Measurements from ENCODE around the gene SCD5.
A peak's percentile ranks its signal among the peaks of the same experiment; 100 is the strongest.
"Not testable (repeated sequence)": the region's sequence is repeated elsewhere in the genome, so short reads cannot be mapped to it uniquely, and the experiment has no call there.

Gene SCD5

DNA sequence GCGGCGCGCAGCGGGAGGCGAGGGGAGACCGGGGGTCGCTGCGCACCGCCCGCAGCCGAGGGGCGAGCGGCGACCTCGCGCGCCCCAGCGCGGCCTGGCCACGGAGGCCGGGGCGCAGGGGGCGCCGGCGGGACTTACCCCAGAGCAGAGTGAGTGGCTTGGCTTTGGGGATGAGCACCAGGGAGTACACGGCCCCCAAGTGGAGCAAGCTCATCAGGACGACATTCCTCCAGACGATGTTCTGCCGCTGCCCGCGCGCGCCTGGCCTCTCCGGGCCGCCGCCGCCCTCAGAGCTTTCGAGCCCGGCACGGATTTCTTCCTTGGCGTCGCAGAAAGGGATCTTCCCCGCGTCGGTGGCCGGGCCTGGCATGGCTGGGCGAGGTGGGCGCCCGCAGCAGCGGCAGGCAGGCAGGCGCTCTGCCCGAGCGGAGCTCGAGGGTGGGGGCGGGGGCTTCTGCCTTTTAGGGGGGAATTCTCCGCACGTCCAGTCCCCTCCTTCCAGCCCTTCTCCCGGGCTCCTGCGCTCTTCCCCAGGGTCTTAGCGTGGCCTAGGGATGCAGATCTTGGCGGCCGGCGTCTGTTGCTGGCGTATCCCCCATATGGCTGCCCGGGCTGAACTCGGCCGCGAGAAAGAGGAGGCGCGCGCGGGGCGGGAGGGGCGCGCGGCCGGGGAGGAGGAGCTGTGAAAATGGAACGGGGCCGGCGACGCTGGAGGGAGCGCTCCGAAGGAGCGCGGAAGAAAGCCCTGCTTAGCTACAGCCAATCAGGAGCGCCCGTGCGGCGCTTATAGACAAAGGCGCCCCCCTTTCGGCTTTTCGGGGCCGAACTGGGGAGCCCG is at the start of gene SCD5:
Gene SCD5 (minus strand): TSS at position 629 of the 838 bp plus-strand sequence. CDS start 259 bp downstream, at position 370.
- peak; percentile 65 for DNase-seq

DNA sequence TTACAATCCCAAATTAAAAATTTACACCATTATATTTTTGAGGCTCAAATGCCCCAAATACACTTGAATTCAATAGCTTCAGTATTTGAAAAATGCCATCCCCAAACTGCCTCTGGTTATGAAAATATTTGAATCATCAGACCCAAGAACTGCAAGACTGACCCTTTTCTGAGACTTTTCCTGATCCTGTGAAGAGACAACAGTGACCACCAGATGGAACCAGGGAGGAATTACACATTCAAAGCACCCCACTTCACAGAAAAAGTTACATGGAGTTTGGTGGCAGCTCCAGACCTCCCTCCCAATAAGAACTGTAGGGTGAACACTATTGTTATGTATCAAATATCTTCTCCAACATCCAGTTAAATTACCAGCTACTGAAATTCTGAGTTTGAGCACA is 44.0 kb upstream of the SCD5 start:
- DNase-seq: no peak

DNA sequence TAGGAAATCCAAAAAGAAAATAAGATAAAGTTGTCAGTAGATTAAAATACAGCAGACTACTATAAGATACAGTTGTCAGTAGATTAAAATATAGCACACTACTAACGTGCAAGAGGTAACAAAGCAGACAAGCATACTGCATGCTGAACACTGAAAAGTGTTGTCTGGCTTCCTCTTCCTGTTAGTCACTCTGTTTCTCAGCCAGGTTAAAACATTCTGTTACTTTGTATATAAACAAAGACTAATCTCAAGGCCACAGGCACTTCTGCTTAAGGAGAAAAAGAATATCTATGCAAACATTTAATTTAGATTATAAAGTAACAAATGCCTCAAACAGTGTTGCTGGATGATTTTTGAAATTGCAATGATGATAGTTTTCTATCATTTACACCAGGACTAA is 41.0 kb upstream of the SCD5 start:
- DNase-seq: no peak

DNA sequence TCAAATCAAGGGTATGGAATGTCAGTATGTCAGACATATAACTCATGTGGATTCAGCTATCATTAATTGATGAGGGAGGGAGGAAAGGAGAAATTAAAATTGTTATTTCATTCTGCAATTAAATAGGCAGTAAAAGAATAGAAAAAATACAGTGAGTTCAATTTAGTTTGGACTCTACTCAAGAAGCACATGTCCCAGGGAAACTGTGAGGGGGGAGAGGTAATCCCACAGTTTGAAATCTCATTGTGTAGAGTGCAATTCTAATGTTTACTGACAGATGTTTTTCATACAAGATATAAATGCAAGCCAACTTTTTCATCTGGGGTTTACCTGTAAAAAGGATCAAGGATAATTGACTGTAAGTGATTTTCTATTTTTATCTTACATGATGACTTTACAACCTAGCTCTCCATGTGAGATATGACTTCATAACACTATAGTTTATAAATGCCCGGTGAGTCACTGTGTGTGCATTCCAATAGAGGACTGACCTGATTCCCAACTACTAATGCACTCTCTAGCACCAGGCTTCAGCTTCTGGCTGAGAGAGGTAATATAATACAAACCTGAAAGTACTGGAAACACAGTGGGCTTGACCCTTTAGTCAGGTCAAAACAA is 35.2 kb upstream of the SCD5 start:
- no peak for DNase-seq

DNA sequence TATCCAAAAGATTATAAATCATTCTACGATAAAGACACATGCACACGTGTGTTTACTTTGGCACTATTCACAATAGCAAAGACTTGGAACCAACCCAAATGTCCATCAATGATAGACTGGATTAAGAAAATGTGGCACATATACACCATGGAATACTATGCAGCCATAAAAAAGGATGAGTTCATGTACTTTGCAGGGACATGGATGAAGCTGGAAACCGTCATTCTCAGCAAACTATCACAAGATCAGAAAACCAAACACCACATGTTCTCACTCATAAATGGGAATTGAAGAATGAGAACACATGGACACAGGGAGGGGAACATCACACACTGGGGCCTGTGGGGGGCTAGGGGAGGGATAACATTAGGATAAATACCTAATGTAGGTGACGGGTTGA is 34.5 kb upstream of the SCD5 start:
- DNase-seq: not testable (repeated sequence)

DNA sequence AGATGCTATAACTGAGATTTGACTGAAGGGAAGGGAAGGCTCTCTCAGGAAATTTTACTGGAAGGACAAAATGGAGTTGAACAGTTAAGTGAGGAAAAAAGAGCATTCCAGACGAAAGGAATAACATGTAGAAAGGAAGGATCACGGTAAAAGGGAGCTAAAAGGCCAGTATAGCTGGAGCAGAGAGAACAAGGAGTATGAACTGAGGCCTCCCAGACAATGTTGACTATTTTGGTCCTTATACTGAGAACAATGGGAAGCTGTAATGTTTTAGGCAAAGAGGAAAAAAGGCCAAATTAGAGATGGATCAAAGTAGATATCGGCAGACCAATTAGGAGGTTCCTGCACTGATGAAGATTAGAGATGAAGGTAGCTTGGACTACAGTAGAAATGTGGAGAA is 26.8 kb upstream of the SCD5 start:
- DNase-seq: no peak

DNA sequence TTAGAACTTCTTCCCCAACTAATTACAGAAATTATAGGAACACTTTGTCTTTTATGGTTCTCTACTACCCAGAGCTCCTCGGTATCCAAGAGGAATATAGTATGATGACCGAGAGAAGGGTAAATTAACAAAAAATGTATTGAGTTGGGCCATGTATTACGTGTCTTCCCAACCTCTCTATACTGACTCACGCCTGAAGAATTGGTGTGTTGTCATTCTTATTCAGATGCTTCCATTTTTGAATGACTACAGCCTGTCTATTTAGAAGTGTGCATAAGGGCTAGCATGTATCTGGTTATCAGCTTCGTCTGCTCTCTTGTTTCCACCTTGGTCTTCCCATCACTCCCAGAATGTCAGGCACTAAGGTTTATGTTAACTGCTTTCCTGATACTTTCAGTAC is 24.5 kb upstream of the SCD5 start:
- no peak for DNase-seq

DNA sequence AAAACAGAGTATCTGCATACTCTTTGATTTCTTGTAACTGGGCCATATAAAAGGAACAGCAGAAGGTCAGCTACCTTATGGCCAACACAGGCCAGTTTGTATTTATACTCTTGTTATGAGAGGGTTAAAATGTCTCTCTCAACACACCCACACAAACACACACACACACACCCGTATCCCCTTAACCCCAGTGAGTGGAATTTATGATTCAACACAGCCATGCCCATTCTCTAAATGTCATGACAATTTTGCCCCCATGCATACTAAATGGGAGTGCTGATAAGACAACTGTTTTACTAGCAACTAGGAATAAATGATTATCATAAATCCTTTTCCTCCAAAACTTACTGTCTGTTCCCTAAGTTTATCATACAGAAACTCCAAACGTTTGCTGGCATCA is 22.1 kb upstream of the SCD5 start:
- no peak for DNase-seq

DNA sequence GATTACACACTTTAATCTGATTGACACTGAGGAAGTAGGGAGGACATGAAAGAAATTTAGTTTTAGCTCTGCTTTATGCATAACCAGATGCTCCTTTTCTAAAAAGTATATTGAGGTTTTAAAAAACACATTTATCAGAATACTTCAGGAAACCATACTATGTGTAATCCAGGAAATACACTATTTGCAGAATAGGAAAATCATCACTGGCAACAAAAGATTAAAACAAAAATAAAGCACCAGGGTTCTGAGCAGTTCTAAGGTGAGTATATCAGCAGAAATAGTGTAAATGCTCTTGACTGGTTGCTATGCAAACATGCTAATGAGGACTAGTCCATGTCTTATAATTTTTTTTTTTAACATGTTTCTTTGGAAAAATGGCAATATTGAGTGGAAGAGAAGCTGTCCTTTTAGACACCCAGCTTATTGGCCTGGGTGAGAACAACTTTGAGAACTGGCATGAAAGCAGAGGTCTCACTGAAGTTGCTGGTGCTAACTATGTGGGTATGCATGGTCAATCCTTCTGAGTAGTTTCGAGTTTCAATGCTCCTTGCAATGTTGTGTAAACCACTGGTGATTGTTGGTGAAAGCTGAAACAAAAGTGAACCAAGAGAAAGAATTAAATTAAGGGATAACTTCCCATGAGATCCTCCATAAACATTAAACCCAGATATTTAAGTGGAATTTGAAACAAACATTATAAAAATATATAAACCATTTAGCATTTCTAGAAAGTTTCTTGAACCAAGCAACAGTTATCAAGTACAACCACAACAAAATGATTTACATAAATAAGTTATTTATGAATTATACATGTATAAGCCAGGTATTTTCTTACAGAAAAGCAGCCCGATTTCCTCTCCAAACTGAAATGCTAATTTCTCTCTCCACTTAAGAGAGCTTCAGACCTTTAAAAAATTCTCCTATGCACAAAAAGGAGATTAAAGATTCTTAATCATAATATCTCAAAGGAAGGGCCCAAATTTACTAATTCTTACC is 20.4 kb upstream of the SCD5 start:
- DNase-seq: no peak

DNA sequence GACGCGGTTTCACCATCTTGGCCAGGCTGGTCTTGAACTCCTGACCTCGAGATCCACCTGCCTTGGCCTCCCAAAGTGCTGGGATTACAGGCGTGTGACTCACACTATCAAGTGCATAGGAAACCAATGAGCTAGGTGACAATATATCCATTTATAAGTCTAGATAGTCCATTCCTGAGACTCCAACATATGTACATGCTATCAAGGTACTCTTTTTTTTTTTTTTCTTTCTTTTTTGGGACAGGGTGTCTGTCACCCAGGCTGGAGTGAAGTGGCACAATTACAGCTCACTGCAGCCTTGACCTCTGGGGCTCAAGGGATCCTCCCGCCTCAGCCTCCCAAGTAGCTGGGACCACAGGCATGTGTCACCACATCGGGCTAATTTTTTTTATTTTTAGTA is 18.3 kb upstream of the SCD5 start:
- DNase-seq: not testable (repeated sequence)

DNA sequence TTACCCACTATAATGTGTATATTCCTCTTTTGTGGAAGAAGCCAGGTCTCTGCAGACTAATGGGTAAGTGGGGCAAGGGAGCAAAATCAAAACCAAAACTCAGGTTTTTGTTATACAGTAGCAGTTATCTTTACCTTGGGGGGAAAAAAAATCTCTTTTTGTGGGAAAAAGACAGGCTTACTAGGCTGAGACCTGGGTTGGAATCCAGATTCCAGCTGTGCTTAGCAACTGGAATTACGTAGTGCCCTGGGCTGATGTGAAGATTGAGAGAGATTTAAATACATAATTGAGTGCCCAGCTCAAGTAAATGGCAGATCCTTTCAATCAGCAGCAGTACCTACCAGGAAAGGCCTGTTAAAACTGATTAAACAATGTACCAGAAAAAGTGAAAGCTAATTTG is 15.4 kb upstream of the SCD5 start:
- DNase-seq: no peak

DNA sequence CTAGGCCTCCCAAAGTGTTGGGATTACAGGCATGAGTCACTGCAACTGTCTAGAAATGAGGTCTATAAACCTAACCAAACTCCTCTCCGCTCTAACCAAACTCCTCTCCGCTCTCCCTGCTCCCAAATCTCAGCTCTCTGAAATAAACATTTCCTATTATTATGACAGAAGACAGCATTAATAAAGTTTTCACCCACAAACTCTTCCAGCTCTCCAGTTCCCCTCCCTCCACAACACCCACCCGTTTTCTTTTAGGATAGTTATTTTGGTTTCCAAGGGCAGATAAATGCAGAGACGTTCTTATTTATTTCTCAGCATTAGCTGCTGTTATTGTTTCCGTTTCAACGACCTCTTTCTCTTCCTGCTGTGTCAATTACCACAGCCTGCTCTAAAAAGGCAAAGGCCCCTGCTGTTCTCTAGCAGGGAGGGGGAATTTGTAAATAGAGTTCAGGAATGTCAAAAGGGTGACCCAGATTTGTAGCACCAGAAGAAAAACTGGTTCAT is 13.3 kb upstream of the SCD5 start:
- no peak for DNase-seq

DNA sequence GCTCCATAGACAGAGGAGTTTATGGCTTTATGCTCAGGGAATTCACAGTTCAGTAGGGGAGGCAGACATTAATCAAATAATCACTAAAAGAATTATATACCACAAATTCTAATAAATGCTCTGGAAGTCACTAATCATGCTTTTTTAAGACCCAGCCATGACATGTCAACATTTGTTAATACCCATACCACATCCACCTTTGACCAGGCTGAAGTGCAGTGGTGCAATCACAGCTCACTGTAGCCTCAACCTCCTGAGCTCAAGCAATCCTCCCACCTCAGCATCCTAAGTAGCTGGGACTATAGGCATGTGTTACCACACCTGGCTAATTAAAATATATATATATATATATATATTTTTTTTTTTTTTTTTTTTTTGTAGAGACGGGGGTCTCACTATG is 12.8 kb upstream of the SCD5 start:
- DNase-seq: no peak

DNA sequence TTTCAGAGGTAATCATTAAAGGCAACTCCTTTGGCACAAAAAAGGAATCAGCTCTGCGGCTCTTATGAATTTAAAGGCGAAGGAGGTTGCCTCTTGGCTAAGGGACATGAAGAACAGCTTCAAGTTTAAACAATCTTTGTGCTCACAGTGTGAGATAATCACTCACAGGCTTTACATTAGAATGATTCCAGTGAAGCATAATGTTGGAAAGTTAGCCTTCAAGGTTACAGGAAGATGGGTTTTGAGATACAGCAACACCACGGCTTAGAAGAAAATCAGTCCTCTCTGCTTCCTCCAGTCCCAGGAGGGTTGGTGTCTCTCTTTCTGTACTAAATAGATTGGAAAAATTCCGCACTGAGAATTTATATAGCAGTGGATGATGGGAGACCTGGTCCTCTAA is 11.6 kb upstream of the SCD5 start:
- no peak for DNase-seq

DNA sequence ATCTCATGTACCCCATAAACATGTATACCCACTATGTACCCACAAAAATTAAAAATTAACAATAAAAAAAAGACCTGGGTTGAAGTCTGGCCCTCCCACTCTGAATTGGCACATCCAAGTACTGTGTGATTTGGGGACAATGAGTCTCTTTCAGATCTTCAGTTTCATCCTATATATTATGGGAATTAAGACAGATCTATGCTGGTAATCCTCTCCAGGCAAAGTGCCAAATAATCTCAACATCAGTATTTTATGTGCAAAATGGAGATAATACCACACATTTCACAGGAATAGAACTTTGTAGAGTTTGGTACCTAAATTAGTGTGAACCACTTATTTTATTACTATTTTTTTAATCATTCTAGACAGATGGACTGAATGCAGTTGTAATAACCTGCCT is 11.0 kb upstream of the SCD5 start:
- no peak for DNase-seq

DNA sequence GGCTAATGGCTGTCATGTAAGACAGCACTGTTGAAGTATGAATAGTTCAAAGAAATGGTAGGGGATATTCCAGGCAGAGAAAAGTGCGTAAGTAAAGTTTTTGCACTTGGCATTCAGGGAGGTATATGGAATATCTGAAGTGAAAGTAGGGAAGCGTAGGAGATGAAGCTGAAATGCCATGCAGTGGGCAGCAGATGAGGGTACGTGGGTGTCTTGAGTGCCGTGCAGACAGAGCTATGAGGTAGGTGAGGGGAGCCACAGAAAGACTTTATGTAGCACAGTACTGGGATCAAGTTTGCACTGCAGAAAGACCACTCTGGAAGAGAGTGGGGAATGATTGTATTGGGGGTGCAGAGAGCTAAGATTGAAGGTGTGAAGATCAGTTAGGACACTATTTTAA is 5.2 kb upstream of the SCD5 start:
- no peak for DNase-seq

DNA sequence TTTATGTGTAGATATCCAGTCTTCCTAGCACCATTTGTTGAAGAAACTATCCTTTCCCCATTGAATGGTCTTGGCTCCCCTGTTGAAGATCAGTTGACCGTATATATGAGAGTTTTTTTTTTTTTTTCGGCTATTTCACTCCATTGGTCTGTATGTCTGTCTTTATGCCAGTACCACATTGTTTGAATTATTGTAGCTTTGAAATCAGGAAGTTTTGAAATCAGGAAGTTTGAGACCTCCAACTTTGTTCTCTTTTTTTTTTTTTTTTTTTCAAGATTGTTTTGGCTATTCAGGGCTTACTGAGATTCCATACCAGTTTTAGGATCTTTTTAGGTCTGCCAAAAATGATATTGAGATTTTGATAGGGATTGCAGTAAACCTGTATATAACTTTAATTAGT is 4.3 kb upstream of the SCD5 start:
- no peak for DNase-seq

DNA sequence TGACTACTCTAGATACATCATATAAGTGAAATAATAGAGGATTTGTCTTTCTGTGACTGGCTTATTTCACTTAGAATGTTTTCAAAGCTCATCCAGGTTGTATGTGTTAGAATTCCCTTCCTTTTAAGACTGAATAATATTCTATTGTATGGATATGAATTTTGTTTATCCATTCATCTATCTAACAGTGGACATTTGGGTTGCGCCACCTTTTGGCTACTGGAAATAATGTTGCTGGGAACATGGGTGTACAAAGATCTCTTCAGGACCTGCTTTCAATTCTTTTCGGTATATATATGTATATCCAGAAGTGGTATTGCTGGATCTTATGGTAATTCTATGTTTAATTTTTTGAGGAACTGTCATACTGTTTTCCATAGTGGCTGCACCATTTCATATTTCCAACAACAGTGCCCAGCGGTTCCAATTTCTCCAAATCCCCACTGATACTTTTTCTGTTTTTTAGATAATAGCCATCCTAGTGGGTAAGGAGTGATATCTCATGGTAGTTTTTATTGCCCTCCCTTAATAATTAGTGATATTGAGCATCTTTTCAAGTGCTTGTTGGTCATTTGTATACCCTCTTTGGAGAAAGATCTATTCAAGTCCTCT is 3.4 kb upstream of the SCD5 start:
- DNase-seq: no peak

DNA sequence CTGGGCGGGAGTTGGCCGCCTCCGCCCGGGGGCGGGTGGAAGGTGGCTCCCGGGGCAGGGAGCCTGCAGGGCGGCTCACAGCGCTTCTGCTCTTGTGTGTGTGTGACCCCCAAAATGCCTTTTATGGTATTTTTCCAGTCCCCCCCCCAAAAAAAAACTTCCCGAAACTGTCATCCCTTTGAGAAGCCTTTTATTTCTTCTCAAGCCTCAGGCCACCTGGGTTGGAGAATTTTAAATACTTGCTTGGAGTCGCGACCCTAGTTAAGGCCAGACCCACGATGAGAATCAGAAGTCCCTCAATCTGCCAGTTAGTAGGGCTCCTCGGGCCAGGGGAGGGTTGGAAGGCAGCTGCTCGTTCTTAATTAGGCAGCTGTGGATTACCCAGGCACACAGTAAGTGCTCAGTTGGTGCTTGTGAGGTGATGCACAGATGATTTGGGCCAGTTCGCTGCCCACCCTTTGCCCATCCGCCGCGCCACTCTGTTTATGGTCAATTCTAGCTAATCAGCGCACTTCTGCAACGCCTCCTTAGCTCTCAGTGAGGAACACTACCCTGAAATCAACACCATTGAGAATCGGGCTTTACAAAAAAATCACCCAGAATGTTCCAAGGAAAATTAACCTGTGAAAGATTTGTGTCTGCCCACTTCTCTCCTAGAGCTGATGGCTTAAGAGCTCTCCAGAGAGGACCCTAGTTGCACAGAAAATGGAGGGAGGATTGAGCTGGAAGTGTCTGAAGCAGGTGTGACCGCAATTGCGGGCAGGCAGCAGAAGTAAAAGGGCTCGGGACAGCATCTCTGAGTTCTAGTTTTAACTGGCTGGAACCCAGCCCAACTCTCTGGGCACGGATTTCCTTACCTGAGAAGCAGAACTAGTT is 648 bp upstream of the SCD5 start:
- DNase-seq: no peak

DNA sequence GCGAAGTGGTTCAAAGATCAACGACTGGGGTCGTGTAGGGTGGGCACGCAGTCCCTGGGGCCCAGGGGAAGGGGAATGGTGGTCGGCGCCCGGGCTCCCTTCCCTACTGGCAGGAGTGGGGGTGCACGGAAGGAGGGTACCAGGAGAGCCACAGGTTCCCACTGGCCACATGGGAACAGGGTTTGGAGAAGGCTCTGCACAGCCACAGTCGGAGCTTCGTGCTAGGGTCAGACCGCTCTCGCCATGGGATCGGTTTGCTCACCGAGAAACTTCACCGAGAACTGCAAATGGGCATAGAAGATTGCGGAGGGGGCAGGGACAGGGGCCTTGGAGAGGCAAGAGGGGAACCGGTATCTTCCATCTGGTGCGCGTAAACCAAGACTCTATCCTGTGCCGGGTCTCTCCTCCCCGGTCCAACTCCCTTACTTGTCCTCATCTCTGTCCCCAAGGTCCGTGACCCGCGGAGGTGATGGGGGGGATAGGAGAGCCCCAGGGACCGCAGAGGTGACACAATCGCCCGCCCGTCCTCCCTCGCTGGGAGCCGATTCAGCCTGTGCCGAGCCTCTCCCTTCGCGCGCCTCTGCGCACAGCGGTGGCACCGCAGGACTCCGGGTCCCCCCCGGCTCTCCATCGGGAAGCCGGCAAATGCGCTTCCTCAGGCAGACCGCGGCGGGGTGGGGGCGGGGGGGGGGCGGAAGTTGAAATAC is 1.0 kb downstream of the SCD5 start:
- no peak for DNase-seq

DNA sequence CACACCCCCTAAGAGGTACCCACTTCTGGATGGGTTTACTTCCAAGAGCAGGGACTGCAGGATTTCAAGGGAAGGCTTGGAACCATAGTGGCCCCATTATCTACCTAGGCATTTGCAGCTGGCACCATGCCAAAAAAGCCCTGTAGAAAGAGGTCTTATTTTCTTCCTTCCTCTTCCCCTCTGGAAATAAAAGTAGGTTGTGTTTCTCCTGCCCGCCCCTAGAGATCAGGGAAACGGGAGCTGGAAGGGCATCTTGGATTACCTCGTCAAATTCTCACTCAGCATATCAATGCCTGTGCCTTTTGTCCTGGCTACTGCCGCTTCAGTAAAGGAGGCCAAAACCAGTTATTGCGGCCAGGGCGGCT is 1.6 kb downstream of the SCD5 start:
- DNase-seq: no peak
